SK-N-SH treated with all-trans-retinoic acid at 6 μM for 48 hours (cell line): Measurements from ENCODE around the gene LRRC56.

Source experiments
- ATAC-seq: fragments of 200-7000 bp; cut with Tn5 transposase; 3 replicates; pipeline ENCODE4 v1.9.1; 2020; ENCODE audit warnings: mild to moderate bottlenecking, moderate library complexity
- ARNTL ChIP-seq: fragments of 450-650 bp; formaldehyde crosslinking; IDR thresholded peaks from 2 replicates; pipeline ENCODE4 v1.5.0; 2020; ENCODE audit warnings: low read depth, mild to moderate bottlenecking, moderate library complexity, borderline replicate concordance
- BACH2 ChIP-seq: fragments of 250-450 bp; sonication (Bioruptor Pico); IDR thresholded peaks from 2 replicates; pipeline ENCODE4 v1.9.0; 2021; ENCODE audit warnings: mild to moderate bottlenecking, borderline replicate concordance
- CREB5 ChIP-seq: fragments of 250-450 bp; sonication (Bioruptor Pico); IDR thresholded peaks from 2 replicates; pipeline ENCODE4 v1.5.1; 2020; ENCODE audit warnings: low read depth, mild to moderate bottlenecking, moderate library complexity
- CSRNP3 ChIP-seq: fragments of 250-450 bp; sonication (Bioruptor Pico); IDR thresholded peaks from 2 replicates; pipeline ENCODE4 v1.5.1; 2021; ENCODE audit warnings: mild to moderate bottlenecking, moderate library complexity
- ESRRG ChIP-seq: fragments of 250-450 bp; sonication (Bioruptor Pico); IDR thresholded peaks from 2 replicates; pipeline ENCODE4 v1.6.1; 2021; ENCODE audit warnings: mild to moderate bottlenecking
- GLIS3 ChIP-seq: fragments of 250-450 bp; sonication (Bioruptor Pico); IDR thresholded peaks from 2 replicates; pipeline ENCODE4 v1.5.0; 2020; ENCODE audit warnings: mild to moderate bottlenecking, moderate library complexity
- ISL1 ChIP-seq: fragments of 250-450 bp; sonication (Bioruptor Pico); IDR thresholded peaks from 2 replicates; pipeline ENCODE4 v2.1.2; 2022; ENCODE audit warnings: mild to moderate bottlenecking, moderate library complexity
- OSR1 ChIP-seq: fragments of 250-450 bp; sonication (Bioruptor Pico); IDR thresholded peaks from 2 replicates; pipeline ENCODE4 v1.8.0; 2022; ENCODE audit warnings: moderate library complexity, mild to moderate bottlenecking, inconsistent platforms
- PATZ1 ChIP-seq: fragments of 250-450 bp; sonication (Bioruptor Pico); IDR thresholded peaks from 2 replicates; pipeline ENCODE4 v1.8.0; 2020; ENCODE audit warnings: mild to moderate bottlenecking, moderate library complexity, borderline replicate concordance
- POU6F1 ChIP-seq: fragments of 250-450 bp; sonication (Bioruptor Pico); IDR thresholded peaks from 2 replicates; pipeline ENCODE4 v1.8.0; 2021; ENCODE audit warnings: low read depth, mild to moderate bottlenecking, moderate library complexity, borderline replicate concordance
- PPARA ChIP-seq: fragments of 250-450 bp; sonication (Bioruptor Pico); IDR thresholded peaks from 2 replicates; pipeline ENCODE4 v1.5.0; 2020; ENCODE audit warnings: mild to moderate bottlenecking, borderline replicate concordance
- RARB ChIP-seq: fragments of 250-450 bp; sonication (Bioruptor Pico); IDR thresholded peaks from 2 replicates; pipeline ENCODE4 v1.8.0; 2021; ENCODE audit warnings: mild to moderate bottlenecking, moderate library complexity
- SNAI2 ChIP-seq: fragments of 250-450 bp; sonication (Bioruptor Pico); IDR thresholded peaks from 2 replicates; pipeline ENCODE4 v1.5.0; 2020; ENCODE audit warnings: mild to moderate bottlenecking, moderate library complexity
- TCF4 ChIP-seq: fragments of 250-450 bp; sonication (Bioruptor Pico); IDR thresholded peaks from 2 replicates; pipeline ENCODE4 v1.8.0; 2021; ENCODE audit warnings: mild to moderate bottlenecking, moderate library complexity, borderline replicate concordance
- TOX ChIP-seq: fragments of 250-450 bp; sonication (Bioruptor Pico); IDR thresholded peaks from 2 replicates; pipeline ENCODE4 v1.8.0; 2021; ENCODE audit warnings: mild to moderate bottlenecking, moderate library complexity, borderline replicate concordance
- ZC3H10 ChIP-seq: fragments of 250-450 bp; sonication (Bioruptor Pico); IDR thresholded peaks from 2 replicates; pipeline ENCODE4 v1.5.1; 2021; ENCODE audit warnings: mild to moderate bottlenecking, moderate library complexity
- ZFP3 ChIP-seq: fragments of 250-450 bp; sonication (Bioruptor Pico); IDR thresholded peaks from 2 replicates; pipeline ENCODE4 v1.5.0; 2020; ENCODE audit warnings: mild to moderate bottlenecking, moderate library complexity
- ZFP30 ChIP-seq: fragments of 450-650 bp; formaldehyde crosslinking; IDR thresholded peaks from 2 replicates; pipeline ENCODE4 v1.5.0; 2022; ENCODE audit warnings: mild to moderate bottlenecking, moderate library complexity
- ZNF565 ChIP-seq: fragments of 450-650 bp; formaldehyde crosslinking; conservative IDR thresholded peaks from 2 replicates; pipeline ENCODE4 v1.5.0; 2020; ENCODE audit warnings: low read depth, mild to moderate bottlenecking, moderate library complexity
- ZNF70 ChIP-seq: fragments of 450-650 bp; formaldehyde crosslinking; IDR thresholded peaks from 2 replicates; pipeline ENCODE4 v1.5.0; 2020; ENCODE audit warnings: mild to moderate bottlenecking, moderate library complexity
- ZNF8 ChIP-seq: fragments of 450-650 bp; formaldehyde crosslinking; IDR thresholded peaks from 2 replicates; pipeline ENCODE4 v1.5.0; 2020; ENCODE audit warnings: mild to moderate bottlenecking, moderate library complexity

LRRC56 gene

GRCh38 chr11:577611-577894 is 40.2 kb downstream of the LRRC56 start:
- no peak for ATAC-seq
- no peak for TF ChIP-seq ZFP30 (CRISPR knock-in tag)
- TF ChIP-seq OSR1 (CRISPR knock-in tag): no peak
- no peak for TF ChIP-seq POU6F1

GRCh38 chr11:578276-579035 is 41.1 kb downstream of the LRRC56 start:
- no peak for TF ChIP-seq TOX (CRISPR knock-in tag)
- TF ChIP-seq ZC3H10: no peak
- TF ChIP-seq CREB5 (CRISPR knock-in tag): no peak
- TF ChIP-seq SNAI2 (CRISPR knock-in tag): no peak
- no peak for TF ChIP-seq PATZ1 (CRISPR knock-in tag)
- TF ChIP-seq POU6F1: no peak
- TF ChIP-seq GLIS3 (CRISPR knock-in tag): no peak
- no peak for ATAC-seq

- no peak for TF ChIP-seq OSR1 (CRISPR knock-in tag)
- no peak for ATAC-seq
These were observed 42.7 kb downstream of the LRRC56 start for GRCh38 chr11:579830-580601.

GRCh38 chr11:581342-581741 is 44.0 kb downstream of the LRRC56 start:
- ATAC-seq: no peak
- TF ChIP-seq ZNF565 (CRISPR knock-in tag) (no peak), ZNF70 (no peak), PATZ1 (CRISPR knock-in tag) (no peak), PPARA (CRISPR knock-in tag) (no peak), TCF4 (no peak), SNAI2 (CRISPR knock-in tag) (no peak), GLIS3 (CRISPR knock-in tag) (no peak), ZFP30 (CRISPR knock-in tag) (no peak), ARNTL (no peak), ZC3H10 (no peak), ZFP3 (CRISPR knock-in tag) (no peak), ZNF8 (no peak), OSR1 (CRISPR knock-in tag) (no peak), ISL1 (CRISPR knock-in tag) (no peak), RARB (CRISPR knock-in tag) (no peak), CREB5 (CRISPR knock-in tag) (no peak), ESRRG (CRISPR knock-in tag) (no peak), BACH2 (no peak), CSRNP3 (CRISPR knock-in tag) (no peak)
